Progenitor cell of endocrine pancreas (in vitro differentiated cells): Measurements from ENCODE around the gene CCDC136. TPM values are rescaled to one million over a fixed set of nuclear protein-coding genes. Genes with fewer than 3 reads are reported as not detected.

Source experiments
- DNase-seq: peaks from one replicate; pipeline ENCODE4 v3.0.0; 2021; ENCODE audit warnings: low spot score; ENCODE audit not compliant: unreplicated experiment
- H3K27ac Mint-ChIP-seq: 2 replicates; pipeline ENCODE4 v1.8.0; 2021; ENCODE audit warnings: mild to moderate bottlenecking, moderate library complexity, mixed read lengths
- H3K27me3 Mint-ChIP-seq: 2 replicates; pipeline ENCODE4 v1.8.0; 2021; ENCODE audit warnings: mixed read lengths
- H3K36me3 Mint-ChIP-seq: 2 replicates; pipeline ENCODE4 v1.8.0; 2022; ENCODE audit warnings: mixed read lengths; ENCODE audit not compliant: insufficient read depth
- H3K4me1 Mint-ChIP-seq: 2 replicates; pipeline ENCODE4 v1.8.0; 2021; ENCODE audit warnings: low read depth, mixed read lengths
- H3K4me3 Mint-ChIP-seq: 2 replicates; pipeline ENCODE4 v1.8.0; 2021; ENCODE audit warnings: low read depth, mild to moderate bottlenecking, moderate library complexity, mixed read lengths
- H3K9me3 Mint-ChIP-seq: 2 replicates; pipeline ENCODE4 v1.8.0; 2021; ENCODE audit warnings: low read depth, mixed read lengths
- total RNA-seq: library from RNA; stranded (reverse); gene quantifications from 2 replicates; pipeline ENCODE4 v1.2.1, GENCODE V29; 2021
- TF ChIP-seq, protein P1 (sequence below): fragments of 200-600 bp; sonication (generic); IDR thresholded peaks from one replicate; pipeline ENCODE4 v1.5.0; 2021; ENCODE audit warnings: antibody characterized with exemption, mild to moderate bottlenecking; ENCODE audit not compliant: unreplicated experiment

CCDC136 gene
- total RNA-seq, 1 donor from 2014 or later, result 74.2 TPM

- TF ChIP-seq, protein P1, sequence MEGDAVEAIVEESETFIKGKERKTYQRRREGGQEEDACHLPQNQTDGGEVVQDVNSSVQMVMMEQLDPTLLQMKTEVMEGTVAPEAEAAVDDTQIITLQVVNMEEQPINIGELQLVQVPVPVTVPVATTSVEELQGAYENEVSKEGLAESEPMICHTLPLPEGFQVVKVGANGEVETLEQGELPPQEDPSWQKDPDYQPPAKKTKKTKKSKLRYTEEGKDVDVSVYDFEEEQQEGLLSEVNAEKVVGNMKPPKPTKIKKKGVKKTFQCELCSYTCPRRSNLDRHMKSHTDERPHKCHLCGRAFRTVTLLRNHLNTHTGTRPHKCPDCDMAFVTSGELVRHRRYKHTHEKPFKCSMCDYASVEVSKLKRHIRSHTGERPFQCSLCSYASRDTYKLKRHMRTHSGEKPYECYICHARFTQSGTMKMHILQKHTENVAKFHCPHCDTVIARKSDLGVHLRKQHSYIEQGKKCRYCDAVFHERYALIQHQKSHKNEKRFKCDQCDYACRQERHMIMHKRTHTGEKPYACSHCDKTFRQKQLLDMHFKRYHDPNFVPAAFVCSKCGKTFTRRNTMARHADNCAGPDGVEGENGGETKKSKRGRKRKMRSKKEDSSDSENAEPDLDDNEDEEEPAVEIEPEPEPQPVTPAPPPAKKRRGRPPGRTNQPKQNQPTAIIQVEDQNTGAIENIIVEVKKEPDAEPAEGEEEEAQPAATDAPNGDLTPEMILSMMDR, result no peak
- DNase-seq, result no peak
- no peak overlapping the region for H3K27ac Mint-ChIP-seq
- no peak overlapping the region for H3K4me3 Mint-ChIP-seq
- H3K36me3 Mint-ChIP-seq, result peaks cover 15% of the 10 kb centered on the region
- peaks cover 4% of the 10 kb centered on the region for H3K4me1 Mint-ChIP-seq
- H3K9me3 Mint-ChIP-seq, result no peaks in the 10 kb centered on the region
- peaks cover 3% of the 10 kb centered on the region for H3K27me3 Mint-ChIP-seq
Observed at GRCh38 chr7:128795129-128795528, 3.4 kb downstream of the CCDC136 start.

GRCh38 chr7:128796327-128796726, 4.6 kb downstream of the CCDC136 start:
- H3K9me3 Mint-ChIP-seq, result no peaks in the 10 kb centered on the region
- TF ChIP-seq, protein P1, result no peak
- H3K4me1 Mint-ChIP-seq, result peaks cover 2% of the 10 kb centered on the region
- H3K36me3 Mint-ChIP-seq, result peaks cover 19% of the 10 kb centered on the region
- no peak overlapping the region for H3K27ac Mint-ChIP-seq
- no peak for DNase-seq
- H3K4me3 Mint-ChIP-seq, result no peak overlapping the region
- no peaks in the 10 kb centered on the region for H3K27me3 Mint-ChIP-seq

- H3K36me3 Mint-ChIP-seq, result peaks cover 24% of the 10 kb centered on the region
- TF ChIP-seq, protein P1, result no peak
- H3K9me3 Mint-ChIP-seq, result no peaks in the 10 kb centered on the region
- no peak overlapping the region for H3K27ac Mint-ChIP-seq
- no peaks in the 10 kb centered on the region for H3K4me1 Mint-ChIP-seq
- H3K4me3 Mint-ChIP-seq, result no peak overlapping the region
- no peaks in the 10 kb centered on the region for H3K27me3 Mint-ChIP-seq
- DNase-seq, result no peak
Observed at GRCh38 chr7:128799451-128799850, 7.7 kb downstream of the CCDC136 start.

GRCh38 chr7:128800567-128800966, 8.8 kb downstream of the CCDC136 start:
- Mint-ChIP-seq H3K27me3 (no peaks in the 10 kb centered on the region), H3K4me1 (no peaks in the 10 kb centered on the region), H3K9me3 (no peaks in the 10 kb centered on the region), H3K4me3 (no peak overlapping the region), H3K27ac (no peak overlapping the region), H3K36me3 (peaks cover 19% of the 10 kb centered on the region)
- TF ChIP-seq, protein P1, result no peak
- no peak for DNase-seq

GRCh38 chr7:128801003-128801402, 9.2 kb downstream of the CCDC136 start:
- no peaks in the 10 kb centered on the region for H3K27me3 Mint-ChIP-seq
- H3K36me3 Mint-ChIP-seq, result peaks cover 19% of the 10 kb centered on the region
- TF ChIP-seq, protein P1, result no peak
- H3K27ac Mint-ChIP-seq, result no peak overlapping the region
- H3K4me3 Mint-ChIP-seq, result no peak overlapping the region
- no peaks in the 10 kb centered on the region for H3K4me1 Mint-ChIP-seq
- DNase-seq, result no peak
- H3K9me3 Mint-ChIP-seq, result no peaks in the 10 kb centered on the region
